ENCODE measurements around the gene LGALS8.

LGALS8 gene

GRCh38 chr1:236589531-236589930 is 65.7 kb downstream of the LGALS8 start:
- Histone ChIP-seq H3K27ac (ENCODE audit: poor library complexity, severe bottlenecking) (no peak overlapping the region), H3K4me3 (ENCODE audit: severe bottlenecking) (no peak overlapping the region), H3K4me1 (ENCODE audit: insufficient read depth, poor library complexity, severe bottlenecking) (no peaks in the 10 kb centered on the region), H3K9me3 (ENCODE audit: severe bottlenecking) (no peaks in the 10 kb centered on the region), H3K36me3 (ENCODE audit: low read depth) (peaks cover 94% of the 10 kb centered on the region), H3K27me3 (ENCODE audit: insufficient read depth, poor library complexity, severe bottlenecking) (no peaks in the 10 kb centered on the region)
- ATAC-seq (ENCODE audit: low read depth) (no peak), DNase-seq (ENCODE audit: low spot score) (no peak)
- TF ChIP-seq CTCF (IDR thresholded peaks at IDR 0.05; ENCODE audit: poor library complexity, severe bottlenecking) = no peak

- peaks cover 93% of the 10 kb centered on the region for H3K36me3 ChIP-seq (ENCODE audit: low read depth)
Observed at GRCh38 chr1:236590553-236591150, 66.9 kb downstream of the LGALS8 start.

GRCh38 chr1:236602171-236602570 is 78.4 kb downstream of the LGALS8 start:
- Histone ChIP-seq H3K27me3 (ENCODE audit: insufficient read depth, poor library complexity, severe bottlenecking) (no peaks in the 10 kb centered on the region), H3K4me3 (ENCODE audit: severe bottlenecking) (no peak overlapping the region), H3K27ac (ENCODE audit: poor library complexity, severe bottlenecking) (no peak overlapping the region), H3K36me3 (ENCODE audit: low read depth) (peaks cover 48% of the 10 kb centered on the region), H3K4me1 (ENCODE audit: insufficient read depth, poor library complexity, severe bottlenecking) (peaks cover 3% of the 10 kb centered on the region), H3K9me3 (ENCODE audit: severe bottlenecking) (no peaks in the 10 kb centered on the region)
- ATAC-seq (ENCODE audit: low read depth) (no peak), DNase-seq (ENCODE audit: low spot score) (no peak)
- TF ChIP-seq CTCF (IDR thresholded peaks at IDR 0.05; ENCODE audit: poor library complexity, severe bottlenecking) = no peak

More at GRCh38 chr1:236590553-236591150, 66.9 kb downstream of the LGALS8 start:
- H3K9me3 ChIP-seq (ENCODE audit: severe bottlenecking) = no peaks in the 10 kb centered on the region
- H3K27me3 ChIP-seq (ENCODE audit: insufficient read depth, poor library complexity, severe bottlenecking) = no peaks in the 10 kb centered on the region
- no peak for ATAC-seq (ENCODE audit: low read depth)
- H3K27ac ChIP-seq (ENCODE audit: poor library complexity, severe bottlenecking) = no peak overlapping the region
- H3K4me3 ChIP-seq (ENCODE audit: severe bottlenecking) = no peak overlapping the region
- DNase-seq (ENCODE audit: low spot score) = no peak
- no peaks in the 10 kb centered on the region for H3K4me1 ChIP-seq (ENCODE audit: insufficient read depth, poor library complexity, severe bottlenecking)
- TF ChIP-seq CTCF (IDR thresholded peaks at IDR 0.05; ENCODE audit: poor library complexity, severe bottlenecking) = no peak

Data from RWPE2 (cell line).